IMR-90 (cell line): ENCODE data around the gene GPATCH8. TPM values are rescaled to one million over a fixed set of nuclear protein-coding genes. Genes with fewer than 3 reads are reported as not detected.

Experiments
- ATAC-seq: fragments of 200-7000 bp; cut with Tn5 transposase; 2 replicates; pipeline ENCODE4 v1.9.1; 2020; ENCODE audit warnings: low read depth, mild to moderate bottlenecking, moderate library complexity
- BruUV-seq: library from RNA; stranded (reverse); fragments of 400-500 nt; replicated peaks from 2 replicates; lab custom pipeline; 2021; lab: Mats Ljungman, UMichigan
- CTCF ChIA-PET: fragments of 300-600 bp; formaldehyde crosslinking; extraction: SDS; loops from one replicate; lab custom pipeline; 2021; ENCODE audit warnings: antibody characterized with exemption; lab: Yijun Ruan, JAX
- POLR2A ChIA-PET: fragments of 300-600 bp; sonication (Branson Sonifier 250); formaldehyde crosslinking; loops from one replicate; lab custom pipeline; 2022; ENCODE audit warnings: antibody characterized with exemption; ENCODE audit not compliant: unreplicated experiment; lab: Charles Lee
- DNase-seq: peaks from one replicate; pipeline ENCODE4 v3.0.0; 2013
- H2AFZ ChIP-seq: replicated peaks from 2 replicates; pipeline ENCODE3; 2013; ENCODE audit warnings: low read length, mild to moderate bottlenecking; ENCODE audit not compliant: poor library complexity
- H2AK5ac ChIP-seq: 2 replicates; pipeline ENCODE4 v1.6.1; 2013; ENCODE audit warnings: low read depth, low read length, inconsistent platforms
- H2AK9ac ChIP-seq: replicated peaks from 2 replicates; pipeline ENCODE3; 2013; ENCODE audit warnings: mild to moderate bottlenecking, low read depth, low read length, moderate library complexity; ENCODE audit not compliant: poor library complexity
- H2BK120ac ChIP-seq: 2 replicates; pipeline ENCODE4 v1.6.1; 2013; ENCODE audit warnings: low read depth, low read length, inconsistent platforms
- H2BK15ac ChIP-seq: 3 replicates; pipeline ENCODE4 v1.6.1; 2013; ENCODE audit warnings: low read depth, low read length, inconsistent platforms
- H2BK20ac ChIP-seq: 2 replicates; pipeline ENCODE4 v1.6.1; 2013; ENCODE audit warnings: low read depth, mild to moderate bottlenecking, inconsistent platforms, low read length, moderate library complexity
- H2BK5ac ChIP-seq: 2 replicates; pipeline ENCODE4 v1.6.1; 2013; ENCODE audit warnings: mild to moderate bottlenecking, low read depth, low read length, inconsistent platforms; ENCODE audit not compliant: poor library complexity, severe bottlenecking
- H3K14ac ChIP-seq: replicated peaks from 2 replicates; pipeline ENCODE4 v1.6.1; 2013; ENCODE audit warnings: low read depth, low read length, inconsistent platforms
- H3K18ac ChIP-seq: 2 replicates; pipeline ENCODE4 v1.6.1; 2013; ENCODE audit warnings: low read depth, low read length, control low read depth
- H3K23ac ChIP-seq: 2 replicates; pipeline ENCODE4 v1.6.1; 2013; ENCODE audit warnings: low read depth, low read length, inconsistent platforms
- H3K27ac ChIP-seq: 2 replicates; pipeline ENCODE4 v1.5.1; 2013; ENCODE audit warnings: mild to moderate bottlenecking, control low read depth, low read length; ENCODE audit not compliant: insufficient read depth
- H3K27me3 ChIP-seq: 2 replicates; pipeline ENCODE4 v1.6.1; 2013; ENCODE audit warnings: low read length; ENCODE audit not compliant: control insufficient read depth, insufficient read depth
- H3K36me3 ChIP-seq: 2 replicates; pipeline ENCODE4 v1.6.1; 2013; ENCODE audit warnings: low read length, mixed read lengths; ENCODE audit not compliant: control insufficient read depth, insufficient read depth
- H3K4ac ChIP-seq: 2 replicates; pipeline ENCODE4 v1.6.1; 2013; ENCODE audit warnings: low read depth, low read length, inconsistent platforms
- H3K4me1 ChIP-seq: 2 replicates; pipeline ENCODE4 v1.6.1; 2013; ENCODE audit warnings: low read length, mixed read lengths; ENCODE audit not compliant: control insufficient read depth, insufficient read depth
- H3K4me2 ChIP-seq: 2 replicates; pipeline ENCODE4 v1.6.1; 2013; ENCODE audit warnings: low read depth, mild to moderate bottlenecking, control low read depth, low read length, moderate library complexity
- H3K4me3 ChIP-seq: 2 replicates; pipeline ENCODE4 v1.5.1; 2013; ENCODE audit warnings: low read depth, mild to moderate bottlenecking, control low read depth, low read length, moderate library complexity; ENCODE audit not compliant: insufficient read depth
- H3K56ac ChIP-seq: 2 replicates; pipeline ENCODE4 v1.6.1; 2013; ENCODE audit warnings: low read length, inconsistent platforms; ENCODE audit not compliant: insufficient read depth; ENCODE audit errors: extremely low read depth
- H3K79me1 ChIP-seq, 2 experiments: 2 replicates each; pipeline ENCODE4 v1.6.1; 2013; ENCODE audit warnings: low read length in 2 of 2, inconsistent platforms in 1 of 2, low read depth in 1 of 2
- H3K9ac ChIP-seq: 2 replicates; pipeline ENCODE4 v1.6.1; 2013; ENCODE audit warnings: low read depth, low read length, control low read depth
- H3K9me1 ChIP-seq: 2 replicates; pipeline ENCODE4 v1.6.1; 2013; ENCODE audit warnings: low read length, inconsistent platforms; ENCODE audit not compliant: insufficient read depth
- H3K9me3 ChIP-seq: 2 replicates; pipeline ENCODE4 v1.6.1; 2013; ENCODE audit warnings: low read length; ENCODE audit not compliant: control insufficient read depth, insufficient read depth
- H4K20me1 ChIP-seq: 2 replicates; pipeline ENCODE4 v1.6.1; 2013; ENCODE audit warnings: low read length, inconsistent platforms; ENCODE audit not compliant: insufficient read depth
- H4K5ac ChIP-seq: 2 replicates; pipeline ENCODE4 v1.6.1; 2013; ENCODE audit warnings: mild to moderate bottlenecking, low read depth, low read length, control low read depth
- H4K8ac ChIP-seq, 2 experiments: 2 replicates each; pipeline ENCODE4 v1.6.1; 2013; ENCODE audit warnings: low read depth in 2 of 2, low read length in 2 of 2, control low read depth in 1 of 2, inconsistent platforms in 1 of 2
- H4K91ac ChIP-seq: 2 replicates; pipeline ENCODE4 v1.6.1; 2013; ENCODE audit warnings: low read depth, low read length, inconsistent platforms; ENCODE audit not compliant: insufficient read depth
- BHLHE40 ChIP-seq: fragments of 150-350 bp; IDR thresholded peaks from 2 replicates; pipeline ENCODE4 v1.6.1; 2016; ENCODE audit warnings: mild to moderate bottlenecking, low read depth, low read length
- CEBPB ChIP-seq: IDR thresholded peaks from 2 replicates; pipeline ENCODE4 v1.6.1; 2012; ENCODE audit warnings: low read depth, low read length, improper control_type of control experiment
- CHD1 ChIP-seq: IDR thresholded peaks from 2 replicates; pipeline ENCODE4 v1.6.1; 2012; ENCODE audit warnings: low read depth, low read length, improper control_type of control experiment
- ELK1 ChIP-seq: fragments of 150-350 bp; IDR thresholded peaks from 2 replicates; pipeline ENCODE4 v1.6.1; 2016; ENCODE audit warnings: low read depth, mild to moderate bottlenecking, low read length, moderate library complexity, borderline replicate concordance
- FOS ChIP-seq: fragments of 150-350 bp; IDR thresholded peaks from 2 replicates; pipeline ENCODE4 v1.6.1; 2016; ENCODE audit warnings: low read depth, low read length
- MAZ ChIP-seq: IDR thresholded peaks from 2 replicates; pipeline ENCODE4 v1.6.1; 2012; ENCODE audit warnings: low read depth, mild to moderate bottlenecking, low read length, improper control_type of control experiment, moderate library complexity, borderline replicate concordance
- MXI1 ChIP-seq: IDR thresholded peaks from 2 replicates; pipeline ENCODE4 v1.6.1; 2012; ENCODE audit warnings: low read depth, mild to moderate bottlenecking, low read length, moderate library complexity, borderline replicate concordance
- NFE2L2 ChIP-seq: fragments of 150-350 bp; IDR thresholded peaks from 2 replicates; pipeline ENCODE4 v1.6.1; 2016; ENCODE audit warnings: low read depth, mild to moderate bottlenecking, low read length
- POLR2A ChIP-seq: IDR thresholded peaks from 2 replicates; pipeline ENCODE4 v1.6.1; 2012; ENCODE audit warnings: mild to moderate bottlenecking, low read depth, low read length
- RAD21 ChIP-seq: IDR thresholded peaks from 2 replicates; pipeline ENCODE4 v1.6.1; 2012; ENCODE audit warnings: low read length, improper control_type of control experiment
- RCOR1 ChIP-seq: IDR thresholded peaks from 2 replicates; pipeline ENCODE4 v1.6.1; 2012; ENCODE audit warnings: mild to moderate bottlenecking, low read length, improper control_type of control experiment; ENCODE audit not compliant: insufficient replicate concordance
- RFX5 ChIP-seq: IDR thresholded peaks from 2 replicates; pipeline ENCODE4 v1.8.0; 2012; ENCODE audit warnings: low read depth, mild to moderate bottlenecking, low read length, moderate library complexity
- SMC3 ChIP-seq: fragments of 150-350 bp; IDR thresholded peaks from 2 replicates; pipeline ENCODE4 v1.6.1; 2016; ENCODE audit warnings: low read depth, mild to moderate bottlenecking, antibody characterized with exemption, low read length, moderate library complexity
- USF2 ChIP-seq: fragments of 150-350 bp; IDR thresholded peaks from 2 replicates; pipeline ENCODE4 v1.6.1; 2017; ENCODE audit warnings: mild to moderate bottlenecking, antibody characterized with exemption, low read length, low read depth
- WGBS, 2 experiments: methylation state at CpG; one replicate each; pipeline versions ENCODE4 v1.1.5 to v1.1.7; 2013; ENCODE audit warnings: missing lambda C conversion rate in 2 of 2; ENCODE audit not compliant: insufficient read length in 1 of 2; ENCODE audit errors: extremely low coverage in 2 of 2; 5-methylcytosine and 5-hydroxymethylcytosine counted together
- dilution Hi-C: fragments of 300-500 bp; cut with HindIII; formaldehyde crosslinking; loops from one replicate; pipeline ENCODE4 v1.14.3; 2018; ENCODE audit warnings: low sequenced_read_pairs; ENCODE audit not compliant: unreplicated experiment
- in situ Hi-C: fragments of 300-500 bp; cut with MboI; formaldehyde crosslinking; loops from 3 replicates; pipeline ENCODE4 v1.14.3; 2019; ENCODE audit warnings: low sequenced_read_pairs, inconsistent platforms, mixed read lengths
- intact Hi-C: fragments of 100-400 bp; cut with micrococcal nuclease; formaldehyde crosslinking; loops from 2 replicates; pipeline ENCODE4 v1.10.0; 2022
- polyA plus RNA-seq, 3 experiments: library from polyadenylated mRNA; depleted of rRNA; stranded (reverse); fragments of >200 nt; gene quantifications; 2 replicates each; pipeline ENCODE4 v1.2.3, GENCODE V29; 2012; ENCODE audit warnings: low replicate concordance in 1 of 3
- total RNA-seq: library from RNA; depleted of rRNA; stranded (reverse); fragments of >200 nt; gene quantifications from 2 replicates; pipeline ENCODE4 v1.2.3, GENCODE V29; 2012

Gene GPATCH8
- total and polyA plus RNA-seq, 2 of the 4 experiments (the other 2 are of a cell fraction): 8.8 to 13.2 TPM

- H2AFZ ChIP-seq: peak overlapping the region; percentile 72
- TF ChIP-seq RCOR1 (no peak), SMC3 (no peak), MAZ (no peak), CHD1 (no peak), RFX5 (no peak), CEBPB (no peak), RAD21 (no peak), BHLHE40 (no peak), USF2 (no peak), NFE2L2 (no peak), FOS (no peak), ELK1 (no peak), POLR2A (no peak), MXI1 (no peak)
These were observed 45.4 kb upstream of the GPATCH8 start for GRCh38 chr17:44548376-44549230.

More at GRCh38 chr17:44548376-44549230, 45.4 kb upstream of the GPATCH8 start:
- peak overlapping the region; percentile 96 for H2AK5ac ChIP-seq
- POLR2A ChIA-PET: interaction anchor here (0.9 kb wide), 1 partner anchor 9 kb away, joined by 6 read pairs; the partner anchor contains the start of gene FZD2
- peak overlapping the region; percentile 24; the same call in 1 of the 2 replicates for H3K4me2 ChIP-seq
- dilution Hi-C loops: no loop called here
- peaks cover 48% of the 10 kb centered on the region for H3K9me1 ChIP-seq
- H3K4me3 ChIP-seq: no peak overlapping the region
- no peaks in the 10 kb centered on the region for H3K36me3 ChIP-seq
- peak overlapping the region; percentile 100 for H2BK15ac ChIP-seq
- H3K56ac ChIP-seq: peak overlapping the region; percentile 36; the same call in 1 of the 2 replicates
- peak overlapping the region; percentile 35 for H3K9ac ChIP-seq
- H3K79me1 ChIP-seq: peaks cover 0 to 40% of the 10 kb centered on the region in 2 experiments; a peak in 2 of 4 replicates
- H2BK20ac ChIP-seq: peak overlapping the region; percentile 100
- peak overlapping the region; percentile 99 for H3K4ac ChIP-seq
- no TSS peak for BruUV-seq
- H4K5ac ChIP-seq: peak overlapping the region; percentile 94
- peak overlapping the region; percentile 99 for H3K14ac ChIP-seq
- intact Hi-C loops: no loop called here
- no peaks in the 10 kb centered on the region for H3K9me3 ChIP-seq
- peak overlapping the region; percentile 73 to 98 for H4K8ac ChIP-seq
- no peaks in the 10 kb centered on the region for H3K27me3 ChIP-seq
- WGBS, 2 experiments: no CpG with 5 or more reads among the region's 3 CpGs
- peak overlapping the region; percentile 99 for H2BK120ac ChIP-seq
- no peaks in the 10 kb centered on the region for H4K20me1 ChIP-seq
- ATAC-seq (no peak), DNase-seq (no peak)
- peak overlapping the region; percentile 98 for H4K91ac ChIP-seq
- H3K18ac ChIP-seq: peak overlapping the region; percentile 69
- peaks cover 44% of the 10 kb centered on the region for H3K4me1 ChIP-seq
- in situ Hi-C loops: no loop called here
- peak overlapping the region; percentile 98 for H2BK5ac ChIP-seq
- CTCF ChIA-PET: no interaction called here
- H3K27ac ChIP-seq: peak overlapping the region; percentile 93
- peak overlapping the region; percentile 84; the same call in 1 of the 2 replicates for H3K23ac ChIP-seq
- H2AK9ac ChIP-seq: peak overlapping the region; percentile 98
